Astrocyte (in vitro differentiated cells and primary cell): ENCODE data around the gene RUVBL2. TPM values are rescaled to one million over a fixed set of nuclear protein-coding genes. Genes with fewer than 3 reads are reported as not detected.

ENCODE experiments used
- DNase-seq: peaks from one replicate; pipeline ENCODE4 v3.0.0-alpha.2; 2010; ENCODE audit warnings: low read depth
- FAIRE-seq: peaks from 2 replicates; lab custom pipeline; 2011; peaks lifted over from hg19 to GRCh38; lab: Jason Lieb, UNC
- H2AFZ ChIP-seq: 2 replicates; pipeline ENCODE4 v1.6.0; 2012; ENCODE audit warnings: low read depth, low read length, inconsistent platforms
- H3K27ac ChIP-seq: 2 replicates; pipeline ENCODE4 v1.5.1; 2011; ENCODE audit warnings: low read depth, low read length, inconsistent platforms
- H3K27me3 ChIP-seq: 2 replicates; pipeline ENCODE4 v1.6.0; 2011; ENCODE audit warnings: low read length, inconsistent platforms; ENCODE audit not compliant: insufficient read depth
- H3K36me3 ChIP-seq: 2 replicates; pipeline ENCODE4 v1.5.1; 2011; ENCODE audit warnings: low read length, inconsistent platforms; ENCODE audit not compliant: insufficient read depth
- H3K4me1 ChIP-seq: 2 replicates; pipeline ENCODE4 v1.5.1; 2011; ENCODE audit warnings: low read length, inconsistent platforms; ENCODE audit not compliant: insufficient read depth
- H3K4me2 ChIP-seq: 2 replicates; pipeline ENCODE4 v1.6.0; 2012; ENCODE audit warnings: low read length, inconsistent platforms
- H3K4me3 ChIP-seq: 2 replicates; pipeline ENCODE4 v1.5.1; 2011; ENCODE audit warnings: low read depth, mild to moderate bottlenecking, low read length, inconsistent platforms; ENCODE audit not compliant: insufficient read depth
- H3K79me2 ChIP-seq: 2 replicates; pipeline ENCODE4 v1.6.0; 2012; ENCODE audit warnings: mild to moderate bottlenecking, low read length, inconsistent platforms; ENCODE audit not compliant: insufficient read depth
- H3K9ac ChIP-seq: 2 replicates; pipeline ENCODE4 v1.6.0; 2012; ENCODE audit warnings: mild to moderate bottlenecking, low read length, inconsistent platforms
- H3K9me3 ChIP-seq: 2 replicates; pipeline ENCODE4 v1.5.1; 2012; ENCODE audit warnings: low read depth, mild to moderate bottlenecking, low read length, inconsistent platforms; ENCODE audit not compliant: insufficient read depth
- H4K20me1 ChIP-seq: 2 replicates; pipeline ENCODE4 v1.6.0; 2012; ENCODE audit warnings: low read length, inconsistent platforms; ENCODE audit not compliant: insufficient read depth
- H3K27ac Mint-ChIP-seq: one replicate; pipeline ENCODE4 v1.8.0; 2021; ENCODE audit warnings: mild to moderate bottlenecking, mixed read lengths; ENCODE audit not compliant: unreplicated experiment
- H3K27me3 Mint-ChIP-seq: one replicate; pipeline ENCODE4 v1.8.0; 2021; ENCODE audit warnings: low read depth, mixed read lengths; ENCODE audit not compliant: unreplicated experiment
- H3K36me3 Mint-ChIP-seq: one replicate; pipeline ENCODE4 v1.8.0; 2021; ENCODE audit warnings: low read depth, mixed read lengths; ENCODE audit not compliant: unreplicated experiment
- H3K4me1 Mint-ChIP-seq: one replicate; pipeline ENCODE4 v1.8.0; 2021; ENCODE audit warnings: low read depth, mixed read lengths; ENCODE audit not compliant: unreplicated experiment
- H3K4me3 Mint-ChIP-seq: one replicate; pipeline ENCODE4 v1.8.0; 2021; ENCODE audit warnings: mild to moderate bottlenecking, moderate library complexity, mixed read lengths; ENCODE audit not compliant: unreplicated experiment
- H3K9me3 Mint-ChIP-seq: one replicate; pipeline ENCODE4 v1.8.0; 2021; ENCODE audit warnings: mild to moderate bottlenecking, mixed read lengths; ENCODE audit not compliant: unreplicated experiment
- CTCF ChIP-seq: IDR thresholded peaks from 2 replicates; pipeline ENCODE4 v1.5.1; 2011; ENCODE audit warnings: low read depth, mild to moderate bottlenecking, inconsistent platforms, low read length, moderate library complexity; ENCODE audit not compliant: insufficient read depth
- EZH2 ChIP-seq: IDR thresholded peaks from 2 replicates; pipeline ENCODE4 v1.6.1; 2012; ENCODE audit warnings: mild to moderate bottlenecking, low read length, inconsistent platforms; ENCODE audit not compliant: insufficient read depth
- total RNA-seq: library from RNA; stranded (reverse); gene quantifications from 2 replicates; pipeline ENCODE4 v1.2.1, GENCODE V29; 2021

The RUVBL2 gene
- total RNA-seq, 1 donor from 2014 or later, result 106 TPM

- Histone ChIP-seq H3K36me3 (peaks cover 10% of the 10 kb centered on the region), H3K4me1 (peaks cover 6% of the 10 kb centered on the region), H3K9ac (no peak overlapping the region), H3K79me2 (peaks cover 46% of the 10 kb centered on the region), H2AFZ (no peak overlapping the region), H3K4me3 (no peak overlapping the region), H3K4me2 (no peak overlapping the region), H3K27me3 (no peaks in the 10 kb centered on the region), H4K20me1 (peaks cover 34% of the 10 kb centered on the region), H3K9me3 (no peaks in the 10 kb centered on the region), H3K27ac (no peak overlapping the region)
- TF ChIP-seq CTCF, result peak; percentile 87
- no peak for TF ChIP-seq EZH2
- peak; percentile 43 for DNase-seq
- no peaks in the 10 kb centered on the region for H3K9me3 Mint-ChIP-seq
- peaks cover 20% of the 10 kb centered on the region for H3K4me1 Mint-ChIP-seq
- FAIRE-seq, result peak; percentile 32
- peaks cover 14% of the 10 kb centered on the region for H3K36me3 Mint-ChIP-seq
- no peaks in the 10 kb centered on the region for H3K27me3 Mint-ChIP-seq
- H3K4me3 Mint-ChIP-seq, result no peak overlapping the region
- H3K27ac Mint-ChIP-seq, result peak overlapping the region; percentile 26
Observed at GRCh38 chr19:48999481-49000325, 6.0 kb downstream of the RUVBL2 start.

GRCh38 chr19:49004133-49004532, 10.4 kb downstream of the RUVBL2 start:
- FAIRE-seq (no peak), DNase-seq (no peak)
- Histone ChIP-seq H3K36me3 (peaks cover 16% of the 10 kb centered on the region), H2AFZ (no peak overlapping the region), H3K79me2 (peaks cover 10% of the 10 kb centered on the region), H3K27me3 (no peaks in the 10 kb centered on the region), H3K4me1 (peaks cover 3% of the 10 kb centered on the region), H3K9ac (no peak overlapping the region), H3K4me2 (no peak overlapping the region), H3K9me3 (no peaks in the 10 kb centered on the region), H4K20me1 (peaks cover 12% of the 10 kb centered on the region), H3K27ac (no peak overlapping the region), H3K4me3 (no peak overlapping the region)
- peaks cover 18% of the 10 kb centered on the region for H3K36me3 Mint-ChIP-seq
- H3K9me3 Mint-ChIP-seq, result no peaks in the 10 kb centered on the region
- H3K27ac Mint-ChIP-seq, result no peak overlapping the region
- no peak for TF ChIP-seq CTCF
- TF ChIP-seq EZH2, result no peak
- peaks cover 7% of the 10 kb centered on the region for H3K4me1 Mint-ChIP-seq
- no peak overlapping the region for H3K4me3 Mint-ChIP-seq
- H3K27me3 Mint-ChIP-seq, result no peaks in the 10 kb centered on the region
